ENCODE results near the gene PSMC5. TPM values are rescaled to one million over a fixed set of nuclear protein-coding genes. Genes with fewer than 3 reads are reported as not detected.

PSMC5 gene
- total RNA-seq, 1 experiment from 2014 or later, result 152 TPM

- TF ChIP-seq, protein P1, sequence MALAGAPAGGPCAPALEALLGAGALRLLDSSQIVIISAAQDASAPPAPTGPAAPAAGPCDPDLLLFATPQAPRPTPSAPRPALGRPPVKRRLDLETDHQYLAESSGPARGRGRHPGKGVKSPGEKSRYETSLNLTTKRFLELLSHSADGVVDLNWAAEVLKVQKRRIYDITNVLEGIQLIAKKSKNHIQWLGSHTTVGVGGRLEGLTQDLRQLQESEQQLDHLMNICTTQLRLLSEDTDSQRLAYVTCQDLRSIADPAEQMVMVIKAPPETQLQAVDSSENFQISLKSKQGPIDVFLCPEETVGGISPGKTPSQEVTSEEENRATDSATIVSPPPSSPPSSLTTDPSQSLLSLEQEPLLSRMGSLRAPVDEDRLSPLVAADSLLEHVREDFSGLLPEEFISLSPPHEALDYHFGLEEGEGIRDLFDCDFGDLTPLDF (CRISPR knock-in tag; IDR thresholded peaks at IDR 0.05), result no peak
- TF ChIP-seq, protein P2, sequence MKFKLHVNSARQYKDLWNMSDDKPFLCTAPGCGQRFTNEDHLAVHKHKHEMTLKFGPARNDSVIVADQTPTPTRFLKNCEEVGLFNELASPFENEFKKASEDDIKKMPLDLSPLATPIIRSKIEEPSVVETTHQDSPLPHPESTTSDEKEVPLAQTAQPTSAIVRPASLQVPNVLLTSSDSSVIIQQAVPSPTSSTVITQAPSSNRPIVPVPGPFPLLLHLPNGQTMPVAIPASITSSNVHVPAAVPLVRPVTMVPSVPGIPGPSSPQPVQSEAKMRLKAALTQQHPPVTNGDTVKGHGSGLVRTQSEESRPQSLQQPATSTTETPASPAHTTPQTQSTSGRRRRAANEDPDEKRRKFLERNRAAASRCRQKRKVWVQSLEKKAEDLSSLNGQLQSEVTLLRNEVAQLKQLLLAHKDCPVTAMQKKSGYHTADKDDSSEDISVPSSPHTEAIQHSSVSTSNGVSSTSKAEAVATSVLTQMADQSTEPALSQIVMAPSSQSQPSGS (CRISPR knock-in tag; IDR thresholded peaks at IDR 0.05; ENCODE audit: borderline replicate concordance, low read depth), result no peak
- TF ChIP-seq, protein P3, sequence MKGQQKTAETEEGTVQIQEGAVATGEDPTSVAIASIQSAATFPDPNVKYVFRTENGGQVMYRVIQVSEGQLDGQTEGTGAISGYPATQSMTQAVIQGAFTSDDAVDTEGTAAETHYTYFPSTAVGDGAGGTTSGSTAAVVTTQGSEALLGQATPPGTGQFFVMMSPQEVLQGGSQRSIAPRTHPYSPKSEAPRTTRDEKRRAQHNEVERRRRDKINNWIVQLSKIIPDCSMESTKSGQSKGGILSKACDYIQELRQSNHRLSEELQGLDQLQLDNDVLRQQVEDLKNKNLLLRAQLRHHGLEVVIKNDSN (CRISPR knock-in tag; IDR thresholded peaks at IDR 0.05), result no peak
- TF ChIP-seq ZNF423 (CRISPR knock-in tag; IDR thresholded peaks at IDR 0.05) (no peak), CBFB (CRISPR knock-in tag; IDR thresholded peaks at IDR 0.05; ENCODE audit: low read depth) (no peak), FOXJ3 (CRISPR knock-in tag; IDR thresholded peaks at IDR 0.05; ENCODE audit: borderline replicate concordance) (no peak), ZNF317 (CRISPR knock-in tag; IDR thresholded peaks at IDR 0.05; ENCODE audit: borderline replicate concordance, low read depth) (no peak)
- TF ChIP-seq, protein P4, sequence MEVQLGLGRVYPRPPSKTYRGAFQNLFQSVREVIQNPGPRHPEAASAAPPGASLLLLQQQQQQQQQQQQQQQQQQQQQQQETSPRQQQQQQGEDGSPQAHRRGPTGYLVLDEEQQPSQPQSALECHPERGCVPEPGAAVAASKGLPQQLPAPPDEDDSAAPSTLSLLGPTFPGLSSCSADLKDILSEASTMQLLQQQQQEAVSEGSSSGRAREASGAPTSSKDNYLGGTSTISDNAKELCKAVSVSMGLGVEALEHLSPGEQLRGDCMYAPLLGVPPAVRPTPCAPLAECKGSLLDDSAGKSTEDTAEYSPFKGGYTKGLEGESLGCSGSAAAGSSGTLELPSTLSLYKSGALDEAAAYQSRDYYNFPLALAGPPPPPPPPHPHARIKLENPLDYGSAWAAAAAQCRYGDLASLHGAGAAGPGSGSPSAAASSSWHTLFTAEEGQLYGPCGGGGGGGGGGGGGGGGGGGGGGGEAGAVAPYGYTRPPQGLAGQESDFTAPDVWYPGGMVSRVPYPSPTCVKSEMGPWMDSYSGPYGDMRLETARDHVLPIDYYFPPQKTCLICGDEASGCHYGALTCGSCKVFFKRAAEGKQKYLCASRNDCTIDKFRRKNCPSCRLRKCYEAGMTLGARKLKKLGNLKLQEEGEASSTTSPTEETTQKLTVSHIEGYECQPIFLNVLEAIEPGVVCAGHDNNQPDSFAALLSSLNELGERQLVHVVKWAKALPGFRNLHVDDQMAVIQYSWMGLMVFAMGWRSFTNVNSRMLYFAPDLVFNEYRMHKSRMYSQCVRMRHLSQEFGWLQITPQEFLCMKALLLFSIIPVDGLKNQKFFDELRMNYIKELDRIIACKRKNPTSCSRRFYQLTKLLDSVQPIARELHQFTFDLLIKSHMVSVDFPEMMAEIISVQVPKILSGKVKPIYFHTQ (CRISPR knock-in tag; IDR thresholded peaks at IDR 0.05), result no peak
Measured at GRCh38 chr17:63833026-63833740, 6.0 kb downstream of the PSMC5 start (continued).

DNA sequence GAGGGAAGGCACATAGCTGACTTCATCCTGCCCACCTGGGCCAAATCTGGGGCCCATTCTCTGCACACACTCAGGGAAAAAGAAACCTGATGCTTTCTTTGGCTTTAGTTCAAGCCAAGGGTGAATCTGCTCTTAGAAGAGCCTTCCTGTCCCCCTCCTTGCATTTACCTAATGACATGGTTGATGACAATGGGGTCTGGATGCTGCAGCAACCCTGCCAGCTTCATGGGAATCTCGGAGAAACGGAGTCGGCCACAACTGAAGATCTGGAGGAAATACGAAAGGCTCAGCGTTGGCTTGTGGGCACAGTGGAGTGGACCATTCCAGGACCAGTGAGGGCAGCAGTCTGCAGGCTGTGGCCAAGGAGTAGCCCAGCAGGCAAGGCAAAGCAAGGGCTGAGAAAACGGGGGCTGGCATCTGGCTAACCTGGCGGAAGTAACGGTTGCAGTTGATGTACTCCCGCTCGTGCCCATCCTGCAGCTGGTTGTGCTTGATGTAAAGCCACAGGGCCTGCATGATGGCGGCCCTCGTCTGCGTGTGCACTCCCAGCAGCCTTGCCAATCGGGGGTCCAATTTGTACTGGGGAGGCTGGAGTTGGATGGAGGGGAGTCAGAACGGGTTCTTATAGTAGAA lies 6.6 kb downstream of the PSMC5 start:
- Mint-ChIP-seq H3K27me3 (ENCODE audit: low read depth) (no peaks in the 10 kb centered on the region), H3K9me3 (no peaks in the 10 kb centered on the region), H3K36me3 (peaks cover 67% of the 10 kb centered on the region), H3K4me1 (peaks cover 16% of the 10 kb centered on the region), H3K27ac (peak overlapping the region; percentile 70), H3K4me3 (no peak overlapping the region)
- DNase-seq (ENCODE audit: low spot score) (no peak), ATAC-seq (no peak)
- POLR2A ChIA-PET, result no interaction called here
- CTCF ChIA-PET, result interaction anchor here (0.7 to 1.5 kb wide), 4 partner anchors 9 to 15 kb away, joined by 4 to 6 read pairs (median 4); partner anchors contain the start of gene SMARCD2
- no peak for TF ChIP-seq KAT7 (CRISPR knock-in tag; IDR thresholded peaks at IDR 0.05; ENCODE audit: borderline replicate concordance)
- TF ChIP-seq TCF7 (CRISPR knock-in tag; IDR thresholded peaks at IDR 0.05; ENCODE audit: low read depth), result no peak
- no peak for TF ChIP-seq CREM (CRISPR knock-in tag; IDR thresholded peaks at IDR 0.05)

DNA sequence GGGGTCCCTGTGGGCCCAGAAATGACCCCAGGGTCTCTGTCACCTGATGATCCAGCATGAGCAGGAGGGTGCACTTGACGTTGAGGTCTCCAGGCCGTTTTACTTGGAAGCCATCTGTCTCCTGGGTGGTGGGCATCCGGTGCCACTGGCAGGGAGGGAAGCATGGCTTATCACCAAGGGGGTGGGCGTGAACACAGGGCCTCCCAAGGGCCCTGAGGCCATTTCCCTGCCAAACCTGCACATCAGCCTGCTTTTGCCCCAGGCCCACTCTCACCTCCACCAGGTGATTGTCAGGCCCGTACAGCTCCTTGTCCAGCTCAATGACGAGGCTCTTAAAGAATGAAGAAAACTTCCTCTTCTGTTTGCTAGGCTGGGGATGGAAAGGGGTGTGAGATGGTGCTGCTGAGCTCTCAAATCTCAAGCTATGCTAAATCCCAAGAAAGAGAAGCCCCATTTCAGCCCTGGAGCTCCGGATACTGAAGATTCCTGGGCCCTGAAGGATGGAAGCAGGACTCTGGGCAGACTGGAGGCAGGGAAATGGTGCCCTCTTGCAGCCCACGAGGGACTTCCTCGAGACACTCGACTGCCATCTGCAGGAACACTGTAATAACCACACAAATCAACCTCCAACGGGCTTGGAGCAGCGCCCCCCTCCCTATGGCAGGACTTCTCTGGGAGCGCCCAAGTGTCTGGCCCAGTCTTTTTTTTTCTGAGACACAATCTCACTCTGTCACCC lies 7.4 kb downstream of the PSMC5 start:
- DNase-seq (ENCODE audit: low spot score), result peak; percentile 70
- ChIA-PET POLR2A (no interaction called here), CTCF (interaction anchor here (0.7 to 1.5 kb wide), 4 partner anchors 8 to 16 kb away, joined by 4 to 6 read pairs (median 4); partner anchors contain the start of gene SMARCD2)
- Mint-ChIP-seq H3K4me3 (no peak overlapping the region), H3K36me3 (peaks cover 61% of the 10 kb centered on the region), H3K27me3 (ENCODE audit: low read depth) (no peaks in the 10 kb centered on the region), H3K4me1 (peaks cover 23% of the 10 kb centered on the region), H3K9me3 (no peaks in the 10 kb centered on the region), H3K27ac (peak overlapping the region; percentile 79)
- TF ChIP-seq, protein P5, sequence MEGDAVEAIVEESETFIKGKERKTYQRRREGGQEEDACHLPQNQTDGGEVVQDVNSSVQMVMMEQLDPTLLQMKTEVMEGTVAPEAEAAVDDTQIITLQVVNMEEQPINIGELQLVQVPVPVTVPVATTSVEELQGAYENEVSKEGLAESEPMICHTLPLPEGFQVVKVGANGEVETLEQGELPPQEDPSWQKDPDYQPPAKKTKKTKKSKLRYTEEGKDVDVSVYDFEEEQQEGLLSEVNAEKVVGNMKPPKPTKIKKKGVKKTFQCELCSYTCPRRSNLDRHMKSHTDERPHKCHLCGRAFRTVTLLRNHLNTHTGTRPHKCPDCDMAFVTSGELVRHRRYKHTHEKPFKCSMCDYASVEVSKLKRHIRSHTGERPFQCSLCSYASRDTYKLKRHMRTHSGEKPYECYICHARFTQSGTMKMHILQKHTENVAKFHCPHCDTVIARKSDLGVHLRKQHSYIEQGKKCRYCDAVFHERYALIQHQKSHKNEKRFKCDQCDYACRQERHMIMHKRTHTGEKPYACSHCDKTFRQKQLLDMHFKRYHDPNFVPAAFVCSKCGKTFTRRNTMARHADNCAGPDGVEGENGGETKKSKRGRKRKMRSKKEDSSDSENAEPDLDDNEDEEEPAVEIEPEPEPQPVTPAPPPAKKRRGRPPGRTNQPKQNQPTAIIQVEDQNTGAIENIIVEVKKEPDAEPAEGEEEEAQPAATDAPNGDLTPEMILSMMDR (IDR thresholded peaks at IDR 0.05), result peak; percentile 18; the same call in 1 of the 2 replicates
- TF ChIP-seq NR2C2 (CRISPR knock-in tag; IDR thresholded peaks at IDR 0.05), result no peak
- peak; percentile 74 for ATAC-seq

All from WTC11 (cell line).